ENCODE measurements around the gene CDC27. TPM values are rescaled to one million over a fixed set of nuclear protein-coding genes. Genes with fewer than 3 reads are reported as not detected.

The CDC27 gene
- total and polyA plus RNA-seq, 5 donors from 2014 or later, result 63.5 to 114 (median 95.5) TPM

DNA sequence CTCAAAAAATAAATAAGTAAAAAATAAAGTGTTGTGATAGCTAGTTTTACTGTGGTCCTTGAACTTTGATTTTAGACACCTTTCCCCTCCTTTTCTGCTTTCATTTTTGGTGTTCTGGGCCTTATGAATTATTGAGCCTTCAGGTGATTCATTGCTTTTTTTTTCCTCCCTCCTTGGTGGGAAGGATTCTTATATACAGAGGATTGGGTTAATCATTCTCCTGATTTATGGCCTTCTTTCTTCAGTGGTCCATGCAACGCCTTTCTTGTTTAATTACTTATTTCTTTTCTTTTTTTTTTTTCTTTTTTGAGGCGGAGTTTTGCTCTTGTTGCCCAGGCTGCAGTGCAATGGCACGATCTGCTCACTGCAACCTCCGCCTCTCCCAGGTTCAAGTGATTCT, 12.1 kb upstream of the CDC27 start:
- Mint-ChIP-seq H3K36me3 (no peaks in the 10 kb centered on the region), H3K27me3 (peaks cover 8% of the 10 kb centered on the region), H3K4me3 (no peak overlapping the region), H3K4me1 (peaks cover 14 to 42% (median 31%) of the 10 kb centered on the region in 4 donors), H3K9me3 (no peaks in the 10 kb centered on the region), H3K27ac (no peak overlapping the region)
- Histone ChIP-seq H3K4me3 (ENCODE audit: low read depth, low read length) (no peak overlapping the region), H3K9me3 (ENCODE audit: control insufficient read depth in 2 of 2, low read length in 2 of 2) (no peaks in the 10 kb centered on the region), H3K27ac (ENCODE audit: insufficient read depth, low read length, poor library complexity, severe bottlenecking) (no peak overlapping the region), H3K27me3 (ENCODE audit: control insufficient read depth, insufficient read depth, low read length) (peaks cover 3% of the 10 kb centered on the region), H3K4me1 (ENCODE audit: control insufficient read depth, insufficient read depth, low read length, poor library complexity, severe bottlenecking) (peaks cover 26% of the 10 kb centered on the region), H3K36me3 (ENCODE audit: control insufficient read depth, insufficient read depth, low read length) (no peaks in the 10 kb centered on the region)
- no peak for ATAC-seq (ENCODE audit: low read depth in 2 of 2)
- no peak for DNase-seq

DNA sequence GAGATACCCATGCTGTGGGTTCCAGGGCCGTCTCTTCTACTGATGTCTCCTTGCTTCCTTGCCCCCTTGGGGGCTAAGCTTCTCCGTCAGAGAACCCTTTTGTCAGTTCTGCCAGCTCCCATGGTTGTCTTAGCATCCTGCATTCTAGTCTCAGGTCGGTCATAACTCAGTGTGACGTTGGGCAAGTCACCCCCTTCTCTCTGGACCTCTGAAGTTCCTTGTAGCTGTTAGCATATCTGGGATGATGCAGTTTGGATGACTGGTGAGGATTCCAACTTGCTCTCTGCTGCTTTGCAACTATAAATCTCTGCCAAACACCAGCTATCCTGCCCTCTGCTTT, 11.2 kb upstream of the CDC27 start:
- peak overlapping the region; percentile 21 to 75 (median 73) for H3K27ac Mint-ChIP-seq
- H3K4me1 ChIP-seq (ENCODE audit: control insufficient read depth, insufficient read depth, low read length, poor library complexity, severe bottlenecking), result peaks cover 20% of the 10 kb centered on the region
- H3K27ac ChIP-seq (ENCODE audit: insufficient read depth, low read length, poor library complexity, severe bottlenecking), result no peak overlapping the region
- H3K4me3 Mint-ChIP-seq, result peak overlapping the region in 1 of 4 donors; percentile 43
- H3K4me1 Mint-ChIP-seq, result peaks cover 14 to 34% (median 26%) of the 10 kb centered on the region in 4 donors
- no peaks in the 10 kb centered on the region for H3K36me3 Mint-ChIP-seq
- DNase-seq, result no peak
- peaks cover 3% of the 10 kb centered on the region for H3K27me3 ChIP-seq (ENCODE audit: control insufficient read depth, insufficient read depth, low read length)
- H3K36me3 ChIP-seq (ENCODE audit: control insufficient read depth, insufficient read depth, low read length), result no peaks in the 10 kb centered on the region
- no peak for ATAC-seq (ENCODE audit: low read depth in 2 of 2)
- no peaks in the 10 kb centered on the region for H3K9me3 Mint-ChIP-seq
- H3K4me3 ChIP-seq (ENCODE audit: low read depth, low read length), result no peak overlapping the region
- H3K9me3 ChIP-seq (ENCODE audit: control insufficient read depth in 2 of 2, low read length in 2 of 2), result no peaks in the 10 kb centered on the region
- H3K27me3 Mint-ChIP-seq, result peaks cover 12% of the 10 kb centered on the region

DNA sequence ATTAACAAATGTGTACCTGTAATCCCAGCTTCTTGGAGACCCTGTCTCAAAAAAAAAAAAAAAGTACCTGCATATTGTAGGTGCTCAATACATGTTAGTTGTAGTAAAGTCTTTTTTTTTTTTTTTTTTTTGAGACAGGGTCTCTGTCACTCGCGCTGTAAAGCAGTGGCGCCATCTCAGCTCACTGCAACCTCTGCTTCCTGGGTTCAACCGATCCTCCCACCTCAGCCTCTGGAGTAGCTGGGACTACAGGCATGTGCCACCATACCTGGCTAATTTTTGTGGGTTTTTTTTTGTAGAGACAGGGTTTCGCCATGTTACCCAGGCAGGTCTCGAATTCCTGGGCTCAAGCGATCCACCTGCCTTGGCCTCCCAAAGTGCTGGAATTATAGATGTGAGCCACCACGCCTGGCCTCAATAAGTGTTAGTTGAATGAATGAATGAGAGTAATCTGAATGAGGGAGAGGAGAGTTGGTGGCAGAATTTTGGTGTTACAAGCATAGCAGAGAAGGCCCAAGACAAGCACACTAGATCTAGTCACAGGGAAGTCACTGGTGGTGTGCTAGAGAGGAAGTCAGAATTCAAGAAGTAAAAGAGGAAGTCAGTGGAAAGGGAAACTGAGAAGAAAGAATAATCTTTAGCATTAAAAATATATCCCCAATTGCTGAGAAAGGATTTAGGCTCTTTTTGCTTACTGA, 10.7 kb upstream of the CDC27 start:
- Histone ChIP-seq H3K36me3 (ENCODE audit: control insufficient read depth, insufficient read depth, low read length) (no peaks in the 10 kb centered on the region), H3K27ac (ENCODE audit: insufficient read depth, low read length, poor library complexity, severe bottlenecking) (no peak overlapping the region), H3K4me1 (ENCODE audit: control insufficient read depth, insufficient read depth, low read length, poor library complexity, severe bottlenecking) (peaks cover 14% of the 10 kb centered on the region), H3K4me3 (ENCODE audit: low read depth, low read length) (no peak overlapping the region), H3K27me3 (ENCODE audit: control insufficient read depth, insufficient read depth, low read length) (peaks cover 3% of the 10 kb centered on the region), H3K9me3 (ENCODE audit: control insufficient read depth in 2 of 2, low read length in 2 of 2) (no peaks in the 10 kb centered on the region)
- ATAC-seq (ENCODE audit: low read depth in 2 of 2), result no peak
- peak overlapping the region in 2 of 4 donors; percentile 22 to 30 for H3K4me3 Mint-ChIP-seq
- H3K4me1 Mint-ChIP-seq, result peaks cover 14 to 28% (median 21%) of the 10 kb centered on the region in 4 donors
- H3K27ac Mint-ChIP-seq, result peak overlapping the region; percentile 21 to 75 (median 73)
- peak in 1 of 3 donors; percentile 37 for DNase-seq
- peaks cover 12% of the 10 kb centered on the region for H3K27me3 Mint-ChIP-seq
- H3K36me3 Mint-ChIP-seq, result no peaks in the 10 kb centered on the region
- H3K9me3 Mint-ChIP-seq, result no peaks in the 10 kb centered on the region

DNA sequence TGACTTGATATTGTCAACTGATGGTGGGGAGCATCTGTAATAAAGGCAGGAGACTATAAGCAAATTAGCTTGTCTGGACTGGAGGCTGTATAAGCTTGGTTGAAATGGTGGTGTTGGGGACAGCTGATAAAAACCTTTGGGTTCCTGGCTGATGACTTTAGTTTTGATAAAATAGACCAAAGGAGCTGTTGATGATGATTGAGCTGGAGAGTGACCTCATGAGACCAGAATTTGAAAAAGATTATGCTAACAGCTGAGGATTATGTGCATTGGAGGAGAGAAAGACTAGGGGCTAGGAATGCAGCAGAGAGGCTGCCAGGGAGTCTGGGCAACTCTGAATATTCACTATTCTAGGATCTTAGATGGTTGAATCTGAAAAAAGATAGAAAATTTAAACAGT, 8.7 kb upstream of the CDC27 start:
- Histone ChIP-seq H3K9me3 (ENCODE audit: control insufficient read depth in 2 of 2, low read length in 2 of 2) (no peaks in the 10 kb centered on the region), H3K4me3 (ENCODE audit: low read depth, low read length) (no peak overlapping the region), H3K27ac (ENCODE audit: insufficient read depth, low read length, poor library complexity, severe bottlenecking) (no peak overlapping the region), H3K36me3 (ENCODE audit: control insufficient read depth, insufficient read depth, low read length) (no peaks in the 10 kb centered on the region), H3K4me1 (ENCODE audit: control insufficient read depth, insufficient read depth, low read length, poor library complexity, severe bottlenecking) (no peaks in the 10 kb centered on the region), H3K27me3 (ENCODE audit: control insufficient read depth, insufficient read depth, low read length) (peaks cover 3% of the 10 kb centered on the region)
- peaks cover 13% of the 10 kb centered on the region for H3K27me3 Mint-ChIP-seq
- no peak overlapping the region for H3K27ac Mint-ChIP-seq
- peaks cover 5% of the 10 kb centered on the region for H3K36me3 Mint-ChIP-seq
- ATAC-seq (ENCODE audit: low read depth in 2 of 2), result no peak
- H3K4me1 Mint-ChIP-seq, result peaks cover 9 to 21% (median 14%) of the 10 kb centered on the region in 4 donors
- H3K4me3 Mint-ChIP-seq, result no peak overlapping the region
- no peak for DNase-seq
- no peaks in the 10 kb centered on the region for H3K9me3 Mint-ChIP-seq

DNA sequence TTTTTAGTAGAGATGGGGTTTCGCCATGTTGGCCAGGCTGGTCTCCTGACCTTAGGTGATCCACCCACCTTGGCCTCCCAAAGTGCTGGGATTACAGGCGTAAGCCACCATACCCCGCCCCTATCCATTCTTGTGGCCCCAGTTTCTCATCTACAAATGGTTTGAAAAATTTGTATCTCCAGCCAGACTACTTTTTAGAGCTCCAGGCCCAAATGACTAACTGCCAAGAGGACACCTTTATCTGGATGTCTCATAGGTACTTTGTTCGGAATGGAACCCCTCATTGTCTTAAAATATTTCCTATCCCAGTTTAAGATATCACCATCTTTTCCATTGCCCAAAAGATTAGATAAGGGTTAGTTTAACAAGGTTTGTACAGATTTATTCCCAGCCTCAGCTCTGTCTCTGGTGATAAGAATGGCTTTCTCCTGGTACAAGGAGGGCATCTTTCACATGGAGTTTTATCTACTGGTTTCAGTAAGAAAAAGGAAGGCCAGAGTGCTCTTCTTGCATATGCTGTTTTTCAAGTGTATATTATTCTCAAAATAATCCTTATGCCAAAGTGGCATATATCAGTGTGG, 4.9 kb upstream of the CDC27 start:
- Histone ChIP-seq H3K4me1 (ENCODE audit: control insufficient read depth, insufficient read depth, low read length, poor library complexity, severe bottlenecking) (peaks cover 9% of the 10 kb centered on the region), H3K36me3 (ENCODE audit: control insufficient read depth, insufficient read depth, low read length) (no peaks in the 10 kb centered on the region), H3K27me3 (ENCODE audit: control insufficient read depth, insufficient read depth, low read length) (peaks cover 3% of the 10 kb centered on the region), H3K4me3 (ENCODE audit: low read depth, low read length) (no peak overlapping the region), H3K9me3 (ENCODE audit: control insufficient read depth in 2 of 2, low read length in 2 of 2) (no peaks in the 10 kb centered on the region), H3K27ac (ENCODE audit: insufficient read depth, low read length, poor library complexity, severe bottlenecking) (no peak overlapping the region)
- peak overlapping the region in 1 of 4 donors; percentile 39 for H3K4me3 Mint-ChIP-seq
- H3K9me3 Mint-ChIP-seq, result peaks cover 0 to 2% (median 0%) of the 10 kb centered on the region in 7 donors
- H3K4me1 Mint-ChIP-seq, result peaks cover 5 to 30% (median 17%) of the 10 kb centered on the region in 4 donors
- H3K36me3 Mint-ChIP-seq, result peaks cover 5% of the 10 kb centered on the region
- H3K27ac Mint-ChIP-seq, result peak overlapping the region in 1 of 3 donors; percentile 53
- no peak for DNase-seq
- H3K27me3 Mint-ChIP-seq, result peaks cover 13% of the 10 kb centered on the region
- ATAC-seq (ENCODE audit: low read depth in 2 of 2), result no peak

DNA sequence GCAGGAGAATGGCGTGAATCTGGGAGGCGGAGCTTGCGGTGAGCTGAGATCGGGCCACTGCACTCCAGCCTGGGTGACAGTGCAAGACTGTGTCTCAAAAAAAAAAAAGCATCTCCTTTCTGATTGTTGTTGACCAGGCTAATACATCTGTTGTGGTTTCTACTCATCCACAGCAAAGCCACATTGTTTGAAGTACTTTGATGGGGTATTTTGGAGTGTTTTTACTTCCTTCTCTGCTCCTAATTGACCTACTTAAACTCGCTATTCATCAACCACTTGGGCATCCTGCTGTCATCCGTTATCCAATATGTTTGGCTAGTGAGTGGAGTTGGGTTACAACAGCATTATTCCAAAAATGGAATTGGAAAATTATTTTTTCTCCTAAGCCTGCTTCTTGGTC, 3.5 kb upstream of the CDC27 start:
- Mint-ChIP-seq H3K4me1 (peaks cover 7 to 37% (median 21%) of the 10 kb centered on the region in 4 donors), H3K27ac (no peak overlapping the region), H3K4me3 (peak overlapping the region in 1 of 4 donors; percentile 60), H3K36me3 (peaks cover 5% of the 10 kb centered on the region), H3K27me3 (peaks cover 13% of the 10 kb centered on the region), H3K9me3 (peaks cover 0 to 2% (median 0%) of the 10 kb centered on the region in 7 donors)
- H3K36me3 ChIP-seq (ENCODE audit: control insufficient read depth, insufficient read depth, low read length), result no peaks in the 10 kb centered on the region
- H3K4me1 ChIP-seq (ENCODE audit: control insufficient read depth, insufficient read depth, low read length, poor library complexity, severe bottlenecking), result peaks cover 21% of the 10 kb centered on the region
- ATAC-seq (ENCODE audit: low read depth in 2 of 2), result no peak
- no peak overlapping the region for H3K27ac ChIP-seq (ENCODE audit: insufficient read depth, low read length, poor library complexity, severe bottlenecking)
- DNase-seq, result peak in 2 of 3 donors; percentile 8 to 26
- peaks cover under 1% of the 10 kb centered on the region for H3K27me3 ChIP-seq (ENCODE audit: control insufficient read depth, insufficient read depth, low read length)
- no peak overlapping the region for H3K4me3 ChIP-seq (ENCODE audit: low read depth, low read length)
- H3K9me3 ChIP-seq (ENCODE audit: control insufficient read depth in 2 of 2, low read length in 2 of 2), result no peaks in the 10 kb centered on the region

DNA sequence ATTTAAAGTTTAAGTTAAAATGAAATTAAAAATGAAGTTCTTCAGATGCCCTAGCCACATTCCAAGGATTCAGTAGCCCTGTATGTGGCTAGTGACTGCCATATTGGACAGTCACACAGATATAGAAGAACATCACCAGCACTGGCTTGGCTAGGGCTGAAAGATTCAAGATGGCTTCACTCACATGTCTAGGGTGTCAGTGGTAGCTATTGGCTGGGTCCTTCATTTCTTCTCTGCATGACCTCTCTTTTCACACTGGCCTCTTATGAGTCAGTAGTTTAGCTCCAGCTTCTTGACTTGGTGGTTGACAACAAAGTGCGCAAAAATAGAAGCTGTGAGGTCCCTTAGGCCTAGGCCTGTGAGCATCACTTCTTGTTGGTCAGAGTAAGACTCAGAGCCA, 1.7 kb upstream of the CDC27 start:
- peaks cover 18 to 52% (median 33%) of the 10 kb centered on the region in 4 donors for H3K4me1 Mint-ChIP-seq
- no peak for ATAC-seq (ENCODE audit: low read depth in 2 of 2)

More for the DNA sequence above, 1.7 kb upstream of the CDC27 start:
- Mint-ChIP-seq H3K36me3 (peaks cover 5% of the 10 kb centered on the region), H3K27me3 (peaks cover 6% of the 10 kb centered on the region), H3K9me3 (peaks cover 0 to 2% (median 0%) of the 10 kb centered on the region in 7 donors), H3K4me3 (peak overlapping the region in 1 of 4 donors; percentile 91), H3K27ac (peak overlapping the region in 2 of 3 donors; percentile 72 to 95)
- H3K4me1 ChIP-seq (ENCODE audit: control insufficient read depth, insufficient read depth, low read length, poor library complexity, severe bottlenecking), result peaks cover 35% of the 10 kb centered on the region
- H3K36me3 ChIP-seq (ENCODE audit: control insufficient read depth, insufficient read depth, low read length), result no peaks in the 10 kb centered on the region
- H3K27ac ChIP-seq (ENCODE audit: insufficient read depth, low read length, poor library complexity, severe bottlenecking), result no peak overlapping the region
- H3K27me3 ChIP-seq (ENCODE audit: control insufficient read depth, insufficient read depth, low read length), result no peaks in the 10 kb centered on the region
- no peaks in the 10 kb centered on the region for H3K9me3 ChIP-seq (ENCODE audit: control insufficient read depth in 2 of 2, low read length in 2 of 2)
- DNase-seq, result no peak
- no peak overlapping the region for H3K4me3 ChIP-seq (ENCODE audit: low read depth, low read length)

Measured in CD4-positive, CD25-positive, alpha-beta regulatory T cell (primary cell).